Measurements from ENCODE around the gene LAMA2.

LAMA2 gene

GRCh38 chr6:129517288-129517687 lies 634.4 kb downstream of the LAMA2 start:
- DNase-seq (ENCODE audit: low read depth): no peak

DNA sequence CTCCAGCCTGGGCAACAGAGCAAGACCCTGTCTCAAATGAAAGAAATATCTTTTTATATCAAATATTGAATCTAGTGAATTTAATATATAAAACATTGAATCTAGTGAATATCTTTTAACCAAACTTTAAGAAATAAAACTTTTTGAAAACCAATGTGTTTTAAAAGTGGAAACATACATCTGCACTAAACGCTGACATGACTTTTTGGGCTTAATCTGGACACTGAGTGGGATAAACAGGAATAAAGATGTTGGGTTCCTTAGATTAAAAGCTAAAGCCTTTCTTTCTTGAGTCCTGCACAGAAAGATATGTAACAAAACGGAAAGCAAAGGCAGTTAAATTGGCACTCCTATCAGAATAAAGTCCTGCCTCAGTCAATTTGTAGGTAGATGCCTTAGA lies 636.8 kb downstream of the LAMA2 start:
- DNase-seq (ENCODE audit: low read depth): no peak

DNA sequence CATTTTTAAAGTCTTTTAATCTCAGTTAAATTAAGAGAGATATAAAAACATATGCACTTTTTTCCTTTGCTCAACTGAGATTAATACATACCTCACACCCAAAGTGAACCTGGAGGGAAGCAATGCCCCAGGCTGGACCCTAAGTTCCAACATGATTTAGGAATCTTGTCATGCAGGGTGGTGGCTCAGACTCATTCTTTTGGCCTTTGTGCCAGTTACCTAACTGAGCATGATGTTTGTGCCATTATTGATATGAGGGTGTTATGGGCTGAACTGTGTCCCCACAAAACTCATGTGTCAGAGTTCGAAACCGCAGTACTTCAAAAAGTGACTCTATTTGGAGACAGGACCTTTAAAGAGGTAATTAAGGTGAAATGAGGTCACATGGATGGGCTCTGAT lies 639.0 kb downstream of the LAMA2 start:
- DNase-seq (ENCODE audit: low read depth): no peak

- no peak for DNase-seq (ENCODE audit: low read depth)
These were observed 640.9 kb downstream of the LAMA2 start for GRCh38 chr6:129523816-129524215.

GRCh38 chr6:129525055-129525454 lies 642.1 kb downstream of the LAMA2 start:
- no peak for DNase-seq (ENCODE audit: low read depth)

DNA sequence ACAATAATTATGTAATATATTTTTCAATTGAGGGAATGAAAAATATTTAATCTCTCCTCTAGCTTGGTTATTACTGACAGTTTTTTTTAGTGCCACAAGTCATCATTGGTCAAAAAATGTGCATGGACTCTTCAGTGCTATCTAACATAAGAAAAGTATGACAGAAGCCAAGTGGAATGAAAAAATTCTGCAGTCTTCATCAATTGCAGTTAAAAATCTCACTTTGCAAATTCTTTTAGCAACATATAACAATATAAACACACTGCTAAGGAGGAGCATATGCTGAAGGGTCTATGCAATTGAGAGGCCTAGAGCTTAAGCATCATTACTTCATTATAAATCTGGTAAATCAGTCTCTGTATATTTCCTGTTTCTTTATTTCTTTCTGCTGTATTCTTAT lies 652.0 kb downstream of the LAMA2 start:
- no peak for DNase-seq (ENCODE audit: low read depth)

- DNase-seq (ENCODE audit: low read depth): no peak
These were observed 653.3 kb downstream of the LAMA2 start for GRCh38 chr6:129536271-129536670.

GRCh38 chr6:129539032-129539431 lies 656.1 kb downstream of the LAMA2 start:
- no peak for DNase-seq (ENCODE audit: low read depth)

- no peak for DNase-seq (ENCODE audit: low read depth)
These were observed 659.8 kb downstream of the LAMA2 start for GRCh38 chr6:129542705-129543104.

DNA sequence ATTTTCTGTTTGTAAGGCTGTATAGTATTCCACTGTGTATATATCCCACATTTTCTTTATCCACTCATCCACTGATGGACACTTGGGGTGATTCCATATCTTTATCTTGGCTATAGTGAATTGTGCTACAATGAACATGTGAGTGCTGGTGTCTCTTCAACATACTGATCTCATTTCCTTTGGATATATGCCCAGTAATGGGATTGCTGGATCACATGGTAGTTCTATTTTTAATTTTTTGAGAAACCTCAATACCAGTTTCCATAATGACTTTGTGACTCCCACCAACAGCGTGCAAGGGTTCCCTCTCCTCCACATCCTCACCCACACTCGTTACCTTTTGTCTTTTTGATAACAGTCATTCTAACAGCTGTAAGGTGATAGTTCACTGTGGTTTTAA lies 661.0 kb downstream of the LAMA2 start:
- no peak for DNase-seq (ENCODE audit: low read depth)

GRCh38 chr6:129544892-129545612 lies 662.1 kb downstream of the LAMA2 start:
- DNase-seq (ENCODE audit: low read depth): no peak

GRCh38 chr6:129546702-129547101 lies 663.8 kb downstream of the LAMA2 start:
- DNase-seq (ENCODE audit: low read depth): no peak

DNA sequence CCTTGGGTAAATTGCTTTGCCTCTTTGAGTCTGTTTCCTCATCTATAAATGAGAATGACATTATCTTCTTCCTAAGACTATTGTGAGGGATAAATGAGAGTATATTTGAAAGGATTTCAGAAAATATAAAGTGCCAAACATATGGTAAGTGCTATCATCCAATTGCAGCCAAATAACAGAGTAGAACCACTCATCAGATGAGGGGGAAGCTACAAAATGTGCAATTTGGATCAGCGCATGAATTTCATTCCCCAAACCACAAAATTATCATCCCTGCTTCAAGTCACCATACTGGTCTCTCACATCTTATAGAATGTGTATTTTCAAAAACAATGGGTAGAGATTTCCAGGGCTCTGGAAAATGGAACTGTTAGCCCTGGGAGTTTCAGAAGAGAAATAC lies 668.5 kb downstream of the LAMA2 start:
- no peak for DNase-seq (ENCODE audit: low read depth)

DNA sequence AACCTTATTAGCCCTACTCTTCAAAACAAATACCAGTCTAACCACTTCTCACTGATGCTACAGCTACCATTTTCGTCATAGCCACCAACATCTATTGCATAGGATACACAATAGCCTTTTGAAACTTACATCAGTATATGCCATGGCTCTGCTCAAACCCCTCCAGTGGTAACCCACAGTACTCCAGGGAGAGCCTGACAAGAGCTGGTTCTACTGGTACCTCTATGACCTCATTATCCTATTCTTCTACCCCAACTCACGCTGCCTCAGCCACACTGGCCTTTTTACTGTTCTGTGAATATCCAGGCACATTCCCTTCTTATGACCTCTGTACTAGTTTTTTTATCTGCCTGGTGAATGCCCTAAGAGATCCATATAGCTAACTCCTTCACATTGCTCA lies 669.5 kb downstream of the LAMA2 start:
- no peak for DNase-seq (ENCODE audit: low read depth)

- no peak for DNase-seq (ENCODE audit: low read depth)
These were observed 672.4 kb downstream of the LAMA2 start for GRCh38 chr6:129555206-129555832.

DNA sequence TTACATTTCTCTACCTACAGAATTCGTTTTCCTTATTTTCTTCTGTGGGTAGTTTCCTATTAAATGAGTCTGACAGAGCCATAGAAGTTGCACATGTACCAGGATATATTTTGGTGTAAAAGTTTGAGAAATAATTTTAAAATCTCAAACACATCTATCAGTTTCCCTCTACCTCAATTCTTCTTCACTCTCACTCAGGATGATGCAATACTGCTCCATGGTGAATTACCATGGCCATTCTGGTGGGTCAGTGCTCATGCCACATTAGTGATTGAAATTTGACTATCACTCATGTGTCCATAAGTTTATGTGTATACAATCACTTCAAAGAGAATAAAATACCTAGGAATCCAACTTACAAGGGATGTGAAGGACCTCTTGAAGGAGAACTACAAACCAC lies 675.3 kb downstream of the LAMA2 start:
- DNase-seq (ENCODE audit: low read depth): no peak

GRCh38 chr6:129565366-129565765 lies 682.4 kb downstream of the LAMA2 start:
- no peak for DNase-seq (ENCODE audit: low read depth)

- no peak for DNase-seq (ENCODE audit: low read depth)
These were observed 682.9 kb downstream of the LAMA2 start for GRCh38 chr6:129565811-129566210.

Measured in activated T-helper 1 cell treated with Interleukin-2 at 50 U/mL for 16 hours (primary cell).